NCI-H345 treated with DMSO at 0.1 percent for 48 hours (cell line): ENCODE results near the gene AIF1L.

Experiments
- DNase-seq: peaks from one replicate; lab custom pipeline; 2025; ENCODE audit not compliant: unreplicated experiment; lab: John Stamatoyannopoulos, UW

The AIF1L gene

DNA sequence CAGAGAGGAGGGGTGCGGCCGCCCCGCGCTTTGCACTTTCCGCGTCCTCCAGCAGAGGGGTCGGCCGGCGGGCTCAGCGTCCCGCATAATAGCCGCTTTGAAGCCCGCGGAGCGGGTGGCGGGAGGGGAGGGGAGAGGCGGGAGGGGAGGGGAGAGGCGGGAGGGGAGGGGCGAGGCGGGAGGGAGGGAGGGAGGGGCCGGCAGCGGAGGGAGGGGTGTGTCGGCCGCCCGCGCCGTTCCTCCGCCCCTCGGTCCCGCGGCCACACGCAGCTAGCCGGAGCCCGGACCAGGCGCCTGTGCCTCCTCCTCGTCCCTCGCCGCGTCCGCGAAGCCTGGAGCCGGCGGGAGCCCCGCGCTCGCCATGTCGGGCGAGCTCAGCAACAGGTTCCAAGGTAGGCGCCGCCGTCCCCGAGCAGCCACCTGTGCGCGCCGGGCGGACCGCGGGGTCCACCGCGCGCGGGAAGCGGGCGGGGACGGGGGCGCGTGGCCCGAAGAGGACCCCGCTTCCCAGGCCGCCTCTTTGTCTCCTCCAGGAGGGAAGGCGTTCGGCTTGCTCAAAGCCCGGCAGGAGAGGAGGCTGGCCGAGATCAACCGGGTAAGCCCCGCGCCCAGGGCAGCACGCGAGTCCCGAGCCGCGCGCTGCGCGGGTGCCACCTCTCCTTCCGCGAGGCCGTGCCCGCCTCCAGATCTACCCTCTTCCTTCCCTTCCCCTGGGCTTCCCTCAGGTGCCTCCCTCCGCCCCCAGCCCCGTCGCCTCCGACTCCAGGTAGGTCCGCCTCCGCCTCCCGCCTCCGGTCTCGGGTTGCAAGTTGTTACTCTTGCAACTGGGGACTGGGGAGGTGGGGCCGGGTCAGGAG lies at the start of gene AIF1L:
Gene AIF1L, plus strand, starts transcription at position 263 of the 857 bp plus-strand sequence. Its CDS starts 99 bp downstream, at position 362.
- peak; percentile 37 for DNase-seq

DNA sequence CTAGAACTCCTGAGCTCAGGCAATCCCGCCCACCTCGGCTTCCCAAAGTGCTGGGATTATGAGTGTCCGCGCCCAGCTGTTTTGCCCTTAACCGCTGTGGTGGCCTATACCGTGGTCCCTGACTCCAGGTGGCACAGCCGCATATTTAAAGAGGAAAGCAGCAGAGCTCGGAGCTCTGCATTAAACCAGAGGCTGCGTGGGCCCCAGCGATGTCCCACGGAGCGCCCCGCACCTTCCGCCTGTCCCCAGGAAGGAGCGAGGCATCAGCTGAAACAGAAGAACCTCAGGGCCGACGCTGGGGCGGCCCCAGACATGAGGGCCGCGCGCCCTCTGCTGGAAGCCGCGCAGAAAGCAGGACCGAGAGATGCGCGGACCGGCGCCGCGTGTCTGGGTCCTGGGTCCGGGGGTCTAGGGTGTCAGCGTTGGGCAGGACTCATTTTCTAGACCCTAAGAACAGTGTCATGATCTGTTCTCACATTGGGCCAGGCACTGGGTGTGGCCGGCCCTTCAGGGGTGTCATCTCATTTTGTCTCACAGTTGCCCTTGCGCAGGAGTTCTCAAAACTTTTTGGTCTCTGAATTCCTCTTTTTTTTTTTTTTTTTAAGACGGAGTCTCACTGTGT lies 49.6 kb upstream of the AIF1L start:
- peak; percentile 20 for DNase-seq

- DNase-seq = no peak
Observed at GRCh38 chr9:131048332-131048731, 48.0 kb upstream of the AIF1L start.

- DNase-seq = no peak
Observed at GRCh38 chr9:131048820-131049219, 47.5 kb upstream of the AIF1L start.

DNA sequence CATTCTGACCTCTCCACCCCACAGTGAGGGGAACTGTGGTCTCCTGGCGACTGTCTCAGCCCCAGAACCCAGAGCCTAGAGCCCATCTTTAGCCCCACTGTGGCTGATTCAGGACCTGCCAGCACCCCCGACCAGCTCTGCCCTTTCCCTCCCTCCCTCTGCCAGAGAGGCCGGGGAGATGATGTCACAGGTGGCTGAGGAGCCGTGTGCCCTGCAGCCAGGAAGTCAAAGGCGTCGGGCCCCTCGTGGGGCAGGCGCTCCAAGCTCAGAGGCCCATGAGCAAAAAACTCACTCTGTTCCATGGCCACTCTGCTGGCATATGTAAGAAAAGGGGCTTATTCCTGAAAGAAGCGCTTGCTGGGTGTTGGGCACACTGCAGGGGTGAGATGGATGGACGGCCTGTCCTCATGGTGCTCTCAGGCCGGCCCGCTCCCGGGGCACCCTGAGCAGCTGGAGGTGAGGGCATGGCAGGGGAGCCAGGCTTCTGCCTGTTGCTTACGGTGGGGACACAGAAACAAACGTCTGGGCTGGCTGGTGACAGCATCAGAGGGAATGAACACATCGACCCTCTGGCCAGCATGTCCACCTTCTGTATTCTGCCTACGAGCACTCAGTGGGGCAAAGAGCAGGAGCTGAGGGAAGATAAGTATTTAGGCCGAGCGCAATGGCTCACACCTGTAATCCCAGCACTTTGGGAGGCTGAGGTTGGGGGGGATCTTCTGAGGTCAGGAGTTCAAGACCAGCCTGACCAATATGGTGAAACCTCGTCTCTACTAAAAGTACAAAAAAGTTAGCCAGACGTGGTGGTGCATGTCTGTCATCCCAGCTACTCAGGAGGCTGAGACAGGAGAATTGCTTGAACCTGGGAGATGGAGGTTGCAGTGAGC lies 46.3 kb upstream of the AIF1L start:
- no peak for DNase-seq

- no peak for DNase-seq
Observed at GRCh38 chr9:131050831-131051230, 45.5 kb upstream of the AIF1L start.

DNA sequence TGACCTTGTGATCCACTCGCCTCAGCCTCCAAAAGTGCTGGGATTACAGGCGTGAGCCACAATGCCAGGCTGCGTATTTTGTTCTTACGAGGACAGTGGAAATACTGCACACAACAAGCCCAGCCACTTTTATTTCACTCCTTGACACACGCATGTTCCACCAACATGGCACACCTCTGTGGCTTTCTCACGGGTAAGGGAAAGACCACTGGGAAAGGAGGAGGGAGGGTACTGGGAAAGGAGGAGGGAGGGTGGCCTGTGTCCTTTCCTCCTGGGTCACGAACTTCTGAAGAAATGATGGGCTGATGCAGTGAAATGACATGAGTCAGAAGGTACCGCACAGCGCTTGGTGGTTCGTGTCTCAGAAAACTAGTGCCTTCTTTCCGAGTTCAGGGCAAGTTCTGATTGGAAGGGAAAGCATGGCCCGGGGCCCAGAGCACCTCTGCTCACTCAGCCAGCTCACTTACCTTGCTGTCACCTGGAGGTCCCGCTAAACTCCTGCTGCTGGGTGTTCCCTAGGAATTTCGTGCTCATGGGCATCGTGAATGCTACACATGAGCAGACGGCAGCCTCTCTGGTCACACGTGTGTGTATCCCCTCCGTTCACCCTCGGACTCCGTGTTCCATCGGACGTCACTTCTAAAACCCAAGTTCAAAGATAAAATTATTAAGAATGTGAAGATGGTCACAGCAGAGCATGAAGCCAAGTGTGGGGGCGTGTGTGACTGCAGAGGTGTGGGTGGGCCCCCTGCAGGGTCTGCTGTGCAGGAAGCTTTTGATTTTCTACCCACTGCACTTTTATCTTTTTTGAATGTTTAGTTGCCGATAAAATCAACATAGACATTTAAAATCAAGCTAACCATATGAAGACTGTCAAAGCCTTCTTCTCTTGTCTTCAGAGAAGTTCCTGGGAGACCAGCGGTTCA lies 44.5 kb upstream of the AIF1L start:
- no peak for DNase-seq

DNA sequence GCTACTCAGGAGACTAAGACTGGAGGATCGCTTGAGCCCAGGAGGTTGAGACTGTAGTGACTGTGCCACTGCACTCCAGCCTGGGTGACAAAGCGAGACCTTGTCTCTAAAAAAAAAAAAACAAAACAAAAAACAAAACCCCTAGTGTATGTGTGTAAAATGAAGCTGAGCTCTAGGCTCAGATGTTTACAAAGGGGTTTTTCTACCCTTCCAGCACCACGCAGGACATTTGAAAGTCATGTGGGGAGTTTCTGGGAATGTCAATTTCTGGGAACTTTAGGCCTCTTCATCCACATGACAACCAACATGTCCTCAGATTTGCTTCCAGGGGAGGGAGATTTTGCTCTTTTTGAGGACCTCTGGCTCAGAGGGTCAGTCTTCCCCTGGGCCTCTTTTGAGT lies 42.4 kb upstream of the AIF1L start:
- no peak for DNase-seq

GRCh38 chr9:131056781-131057506 lies 39.4 kb upstream of the AIF1L start:
- DNase-seq = no peak

GRCh38 chr9:131060900-131061630 lies 35.3 kb upstream of the AIF1L start:
- DNase-seq = no peak

GRCh38 chr9:131062969-131063368 lies 33.4 kb upstream of the AIF1L start:
- no peak for DNase-seq

GRCh38 chr9:131065599-131065998 lies 30.7 kb upstream of the AIF1L start:
- DNase-seq = no peak

- no peak for DNase-seq
Observed at GRCh38 chr9:131067625-131068024, 28.7 kb upstream of the AIF1L start.

DNA sequence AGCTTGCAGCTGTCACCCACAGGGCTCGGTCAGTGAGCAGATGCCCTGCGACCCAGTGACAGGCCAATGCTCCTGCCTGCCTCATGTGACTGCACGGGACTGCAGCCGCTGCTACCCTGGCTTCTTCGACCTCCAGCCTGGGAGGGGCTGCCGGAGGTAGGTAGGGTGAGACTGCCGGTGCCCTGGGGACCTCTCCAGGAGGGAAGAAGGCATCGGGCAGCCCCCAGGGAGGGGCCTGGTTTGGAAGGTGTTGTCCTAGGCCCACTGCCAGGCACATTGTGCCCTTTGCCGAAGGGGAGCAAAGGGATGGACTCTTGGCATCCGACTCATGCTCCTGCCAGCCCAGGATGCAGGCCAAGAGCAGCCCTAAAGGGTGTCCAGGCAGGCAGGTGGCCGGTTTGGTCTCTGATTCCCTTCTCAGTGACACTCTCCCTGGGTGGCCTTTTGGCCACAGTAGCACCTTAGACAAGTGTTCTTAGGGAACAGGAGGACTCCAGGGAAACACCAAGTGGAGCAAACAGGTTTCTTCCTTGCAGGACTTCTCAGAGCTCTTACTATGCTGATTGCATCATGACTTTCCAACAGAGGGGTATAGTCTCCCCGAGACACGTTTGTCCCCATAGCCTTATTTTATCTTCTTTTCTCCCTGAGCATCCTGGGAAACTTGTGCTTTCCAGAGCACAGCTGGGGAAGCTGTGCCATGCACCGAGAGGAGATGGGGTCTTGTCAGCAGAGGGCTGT lies 28.1 kb upstream of the AIF1L start:
- DNase-seq = no peak

- no peak for DNase-seq
Observed at GRCh38 chr9:131069699-131070098, 26.6 kb upstream of the AIF1L start.

GRCh38 chr9:131072107-131072870 lies 24.0 kb upstream of the AIF1L start:
- no peak for DNase-seq

- no peak for DNase-seq
Observed at GRCh38 chr9:131072871-131073237, 23.5 kb upstream of the AIF1L start.
